RCC 7860 (cell line): ENCODE results near the gene ZDHHC11B.
"Not testable (repeated sequence)": the region's sequence is repeated elsewhere in the genome, so short reads cannot be mapped to it uniquely, and the experiment has no call there.

Experiments used
- DNase-seq: peaks from one replicate; pipeline ENCODE4 v3.0.0-alpha.2; 2015; ENCODE audit warnings: low spot score
- FAIRE-seq: peaks from 2 replicates; lab custom pipeline; 2012; peaks lifted over from hg19 to GRCh38; lab: Jason Lieb, UNC

Gene ZDHHC11B

DNA sequence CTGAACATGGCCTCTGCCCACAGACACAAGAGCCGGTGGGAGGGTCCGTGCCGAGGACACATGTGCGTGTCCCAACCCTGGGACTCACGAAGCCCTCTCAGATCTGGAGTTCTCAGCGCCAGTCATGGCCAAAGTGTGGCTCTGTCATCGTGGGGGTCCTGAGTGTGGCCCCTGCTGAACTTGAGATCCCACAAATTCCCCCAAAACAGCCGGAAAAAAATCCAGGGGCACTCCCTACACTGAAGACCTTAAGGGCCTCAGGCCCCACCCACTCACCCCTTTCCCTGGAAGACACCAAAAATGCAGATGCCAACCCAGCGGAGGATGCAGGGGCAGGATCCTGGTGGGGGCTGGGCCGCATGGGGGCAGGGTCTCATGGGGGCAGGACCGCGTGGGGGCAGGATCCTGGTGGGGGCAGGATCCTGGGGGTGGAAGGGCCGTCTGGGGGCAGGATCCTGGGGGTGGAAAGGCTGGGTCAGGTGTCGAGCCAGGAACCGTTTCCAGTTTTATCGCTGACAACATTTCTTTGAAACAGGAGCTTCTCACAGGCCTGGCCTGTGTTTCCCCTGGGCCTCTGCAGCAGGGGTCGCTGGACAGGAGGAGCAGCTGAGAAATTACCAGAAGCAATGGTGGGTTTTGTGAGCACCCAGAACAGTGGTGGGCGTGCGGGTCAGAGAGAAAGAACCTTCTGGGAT lies 13.3 kb downstream of the ZDHHC11B start:
- FAIRE-seq, DNase-seq: not testable (repeated sequence)

GRCh38 chr5:770585-770984 lies 13.9 kb downstream of the ZDHHC11B start:
- DNase-seq, FAIRE-seq: not testable (repeated sequence)

DNA sequence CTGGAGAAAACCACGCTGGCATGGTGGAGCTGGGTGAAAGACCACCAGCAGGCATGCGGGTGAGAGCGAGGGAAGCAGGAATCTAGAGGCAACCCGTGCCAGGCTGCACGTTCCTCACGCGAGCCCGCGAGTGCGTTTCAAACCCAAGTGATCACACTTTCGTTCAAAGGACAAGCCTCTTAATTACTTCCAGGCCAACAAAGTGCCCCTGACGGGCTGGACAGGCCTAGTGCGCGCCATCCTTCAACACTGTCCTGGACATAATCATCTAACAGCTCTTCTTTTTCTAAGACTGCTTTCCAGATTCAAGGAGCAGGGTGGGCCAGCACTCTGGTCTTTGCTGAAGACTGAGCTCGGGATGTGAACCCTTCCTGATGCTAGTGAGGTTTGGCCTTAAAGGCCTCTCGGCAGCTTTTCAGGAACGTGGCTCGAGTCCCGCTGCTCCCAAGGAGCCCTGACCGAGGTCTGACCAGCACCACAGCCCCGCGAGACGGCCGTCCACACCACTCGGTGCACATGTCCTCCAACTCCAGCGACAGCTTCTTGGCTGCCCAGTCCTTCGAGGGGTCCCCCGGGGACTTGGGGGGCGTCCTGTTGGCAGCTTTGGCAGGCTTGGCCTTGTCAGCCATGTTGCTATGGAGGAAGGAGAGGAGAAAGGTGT lies 14.9 kb downstream of the ZDHHC11B start:
- not testable (repeated sequence) for FAIRE-seq, DNase-seq

- DNase-seq (no peak), FAIRE-seq (no peak)
Observed at GRCh38 chr5:766666-767431, 17.7 kb downstream of the ZDHHC11B start.

- no peak for FAIRE-seq
- no peak for DNase-seq
Observed at GRCh38 chr5:765948-766631, 18.4 kb downstream of the ZDHHC11B start.

GRCh38 chr5:763998-764781 lies 20.3 kb downstream of the ZDHHC11B start:
- FAIRE-seq: no peak
- DNase-seq: no peak

- no peak for DNase-seq
- no peak for FAIRE-seq
Observed at GRCh38 chr5:763397-763796, 21.1 kb downstream of the ZDHHC11B start.

DNA sequence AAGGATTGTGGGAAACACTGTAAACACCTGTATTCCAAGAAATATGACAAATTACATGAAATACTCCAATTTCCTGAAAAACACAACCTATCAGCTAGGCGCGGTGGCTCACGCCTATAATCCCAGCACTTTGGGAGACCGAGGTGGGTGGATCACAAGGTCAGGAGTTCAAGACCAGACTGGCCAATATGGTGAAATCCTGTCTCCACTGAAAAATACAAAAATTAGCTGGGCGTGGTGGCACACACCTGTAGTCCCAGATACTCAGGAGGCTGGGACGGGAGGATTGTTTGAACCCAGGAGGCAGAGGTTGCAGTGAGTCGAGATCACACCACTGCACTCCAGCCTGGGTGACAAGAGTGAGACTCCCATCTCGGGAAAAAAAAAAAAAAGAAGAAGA lies 21.5 kb downstream of the ZDHHC11B start:
- not testable (repeated sequence) for DNase-seq

GRCh38 chr5:761854-762710 lies 22.4 kb downstream of the ZDHHC11B start:
- FAIRE-seq (no peak), DNase-seq (no peak)

More for the DNA sequence above, 21.5 kb downstream of the ZDHHC11B start:
- not testable (repeated sequence) for FAIRE-seq

- FAIRE-seq: no peak
- no peak for DNase-seq
Observed at GRCh38 chr5:761059-761771, 23.3 kb downstream of the ZDHHC11B start.

GRCh38 chr5:760363-761058 lies 24.0 kb downstream of the ZDHHC11B start:
- DNase-seq (no peak), FAIRE-seq (no peak)

GRCh38 chr5:759781-760362 lies 24.7 kb downstream of the ZDHHC11B start:
- FAIRE-seq: no peak

DNA sequence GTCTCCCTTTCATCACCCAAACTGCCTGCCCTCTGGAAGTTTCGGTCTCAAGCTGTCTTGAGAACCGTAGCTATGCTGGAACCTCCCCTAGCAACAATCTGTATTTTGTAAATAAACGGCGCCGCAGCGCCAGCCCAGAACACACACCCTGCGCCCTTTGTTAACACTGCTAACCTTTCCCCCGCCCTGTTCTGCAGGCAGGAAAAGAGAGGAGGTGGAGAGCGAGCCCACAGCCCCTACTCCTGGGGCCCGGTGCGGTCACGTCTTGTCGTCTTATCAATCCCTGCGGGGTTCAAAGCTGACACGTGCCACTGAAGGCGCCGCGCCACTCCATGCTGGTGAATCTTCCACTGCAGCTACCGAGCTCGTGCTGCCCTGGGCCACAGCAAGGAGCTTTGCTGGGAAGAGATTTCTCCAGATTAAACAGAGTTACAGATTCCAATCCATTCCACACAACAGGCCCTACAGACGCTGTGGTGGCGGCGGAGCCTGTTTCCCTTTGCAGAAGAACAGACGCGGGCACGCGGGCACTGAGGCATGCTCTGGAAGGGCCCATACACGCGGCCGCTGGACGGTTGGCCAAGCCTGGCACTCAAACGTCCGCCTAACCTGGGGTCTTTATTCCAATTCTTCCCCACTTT lies 25.3 kb downstream of the ZDHHC11B start:
- no peak for DNase-seq
- no peak for FAIRE-seq

More at GRCh38 chr5:759781-760362, 24.7 kb downstream of the ZDHHC11B start:
- DNase-seq: no peak

DNA sequence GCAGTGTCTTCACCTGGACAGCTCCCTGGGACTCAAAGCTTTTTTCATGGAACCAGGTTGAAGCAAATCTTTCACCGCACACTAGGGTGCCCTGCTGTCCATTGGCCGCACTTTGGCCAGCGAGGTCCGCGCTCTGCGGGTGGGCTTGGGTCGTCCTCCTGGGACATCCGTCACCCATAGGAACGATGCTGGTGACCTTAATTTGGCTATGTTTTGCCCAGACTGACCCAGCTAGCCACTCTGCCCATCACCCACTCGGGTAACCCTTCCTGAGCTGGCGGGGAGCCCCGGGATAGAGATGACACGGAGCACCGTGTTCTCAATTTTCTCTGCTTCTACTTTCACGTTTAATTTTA lies 25.9 kb downstream of the ZDHHC11B start:
- FAIRE-seq (no peak), DNase-seq (no peak)

DNA sequence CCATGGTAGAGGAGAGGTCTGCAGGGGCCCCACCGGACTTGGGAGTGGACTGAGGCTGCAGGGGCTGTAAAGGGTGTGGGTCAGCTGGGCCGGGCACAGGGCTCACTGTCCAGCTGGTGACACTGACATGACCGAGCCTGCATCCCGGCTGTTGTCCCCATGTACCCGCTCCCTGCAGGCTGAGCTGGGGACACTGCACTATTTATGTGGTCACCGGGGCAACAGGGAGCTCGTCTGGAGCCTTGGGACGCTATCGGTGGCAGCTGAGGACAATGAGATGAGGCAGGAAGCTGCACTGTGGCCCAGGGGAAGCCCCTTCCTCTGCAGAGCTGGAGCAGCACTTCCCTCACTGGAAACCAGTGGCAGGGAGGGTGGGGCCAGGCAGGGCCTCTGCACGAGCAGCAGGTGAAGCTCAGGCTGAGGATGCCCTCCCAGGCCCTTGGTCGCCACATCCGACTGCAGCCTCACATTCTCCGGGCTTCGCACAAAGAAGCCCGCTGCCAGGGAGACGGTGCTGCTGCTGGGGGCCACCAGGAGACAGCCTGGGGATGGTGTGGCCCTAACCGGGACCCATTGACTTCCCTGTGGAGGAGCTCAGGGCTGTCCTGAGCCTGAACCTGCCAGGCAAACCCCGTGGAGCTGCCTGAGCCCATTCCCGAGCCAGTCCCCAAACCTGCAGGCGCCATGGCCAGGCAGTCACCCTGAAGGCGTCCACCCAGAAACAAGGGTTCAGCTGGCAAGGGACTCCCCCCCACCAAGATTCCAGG lies 26.4 kb downstream of the ZDHHC11B start:
- DNase-seq: no peak
- FAIRE-seq: no peak

DNA sequence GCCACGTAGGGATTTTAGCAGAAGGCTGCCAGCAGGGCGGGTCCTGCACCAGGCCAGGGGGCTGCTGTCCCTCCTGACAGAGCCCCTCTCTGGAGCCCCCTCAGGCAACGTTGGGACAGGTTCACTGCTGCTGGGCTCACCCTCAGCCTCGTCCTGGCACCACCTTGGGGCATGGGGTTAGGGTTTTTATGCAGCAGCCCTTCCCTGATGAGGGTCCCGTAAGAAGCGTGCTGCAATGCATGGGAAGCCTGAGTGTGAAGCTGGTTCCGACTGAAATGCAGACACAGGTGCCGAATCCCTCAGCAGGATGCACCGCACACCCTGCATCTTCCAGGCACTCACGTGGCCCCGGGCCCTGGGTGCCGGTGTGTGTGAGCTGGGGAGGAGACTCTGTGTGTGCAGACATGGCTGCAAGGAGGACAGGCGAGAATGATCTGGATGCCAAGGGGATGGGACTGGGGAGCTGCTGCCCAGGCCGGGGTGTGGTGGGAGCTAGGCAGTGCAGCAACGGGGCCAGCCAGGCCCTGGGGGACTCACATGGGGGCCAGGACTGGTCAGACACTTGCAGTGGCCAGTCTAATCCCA lies 27.1 kb downstream of the ZDHHC11B start:
- FAIRE-seq: no peak

More for the DNA sequence above, 27.1 kb downstream of the ZDHHC11B start:
- DNase-seq: no peak
